ENCODE data around the gene ANKMY2. TPM values are rescaled to one million over a fixed set of nuclear protein-coding genes. Genes with fewer than 3 reads are reported as not detected.

Gene ANKMY2
- total RNA-seq, 4 donors from 2014 or later: 7.4 to 15.9 (median 11.4) TPM

- no peak for DNase-seq (ENCODE audit: low spot score)
- ATAC-seq (ENCODE audit: low FRiP score): no peak
- no peak for TF ChIP-seq CTCF (IDR thresholded peaks at IDR 0.05)
These were observed 19.2 kb downstream of the ANKMY2 start for GRCh38 chr7:16626388-16626787.

- no peak for TF ChIP-seq CTCF (IDR thresholded peaks at IDR 0.05)
- ATAC-seq (ENCODE audit: low FRiP score) (no peak), DNase-seq (ENCODE audit: low spot score) (no peak)
These were observed 25.6 kb downstream of the ANKMY2 start for GRCh38 chr7:16619979-16620408.

- ATAC-seq (ENCODE audit: low FRiP score) (no peak), DNase-seq (ENCODE audit: low spot score) (no peak)
These were observed 29.0 kb downstream of the ANKMY2 start for GRCh38 chr7:16616542-16616941.

GRCh38 chr7:16616122-16616521, 29.4 kb downstream of the ANKMY2 start:
- ATAC-seq (ENCODE audit: low FRiP score): no peak
- DNase-seq (ENCODE audit: low spot score): no peak
- TF ChIP-seq CTCF (IDR thresholded peaks at IDR 0.05): no peak

More at GRCh38 chr7:16616542-16616941, 29.0 kb downstream of the ANKMY2 start:
- TF ChIP-seq CTCF (IDR thresholded peaks at IDR 0.05): no peak

- no peak for TF ChIP-seq CTCF (IDR thresholded peaks at IDR 0.05)
- DNase-seq (ENCODE audit: low spot score) (no peak), ATAC-seq (ENCODE audit: low FRiP score) (no peak)
These were observed 30.3 kb downstream of the ANKMY2 start for GRCh38 chr7:16615228-16615627.

- no peak for DNase-seq (ENCODE audit: low spot score)
- TF ChIP-seq CTCF (IDR thresholded peaks at IDR 0.05): no peak
- no peak for ATAC-seq (ENCODE audit: low FRiP score)
These were observed 33.8 kb downstream of the ANKMY2 start for GRCh38 chr7:16611711-16612110.

GRCh38 chr7:16609842-16610450, 35.6 kb downstream of the ANKMY2 start:
- DNase-seq (ENCODE audit: low spot score): no peak
- TF ChIP-seq CTCF (IDR thresholded peaks at IDR 0.05): no peak
- no peak for ATAC-seq (ENCODE audit: low FRiP score)
